GM12872 (cell line): Measurements from ENCODE around the gene KIAA0825.

ENCODE experiments used
- TF ChIP-seq, protein P1 (sequence below): IDR thresholded peaks from 3 replicates; pipeline ENCODE4 v1.5.1; 2011; ENCODE audit warnings: low read depth, mild to moderate bottlenecking, low read length, moderate library complexity; ENCODE audit not compliant: insufficient read depth

The KIAA0825 gene

DNA sequence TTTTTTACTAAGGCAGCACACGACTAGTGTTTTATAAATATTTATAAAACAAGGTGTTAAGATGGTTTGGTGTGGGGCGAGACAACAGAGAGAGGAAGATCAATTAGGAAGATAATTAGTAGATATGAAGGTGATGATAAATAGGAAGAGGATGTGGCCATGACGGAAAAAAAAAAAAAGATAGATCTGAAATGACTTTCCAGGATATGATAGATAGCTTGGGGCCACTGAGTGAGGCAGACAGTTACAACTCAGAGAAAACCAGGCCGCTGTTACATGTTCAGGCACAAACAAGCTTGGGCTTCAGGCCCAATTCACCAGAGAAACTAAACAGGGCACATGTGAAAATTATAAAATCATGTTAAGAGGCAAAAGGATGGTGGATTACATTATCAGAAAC lies 43.2 kb downstream of the KIAA0825 start:
- TF ChIP-seq, protein P1, sequence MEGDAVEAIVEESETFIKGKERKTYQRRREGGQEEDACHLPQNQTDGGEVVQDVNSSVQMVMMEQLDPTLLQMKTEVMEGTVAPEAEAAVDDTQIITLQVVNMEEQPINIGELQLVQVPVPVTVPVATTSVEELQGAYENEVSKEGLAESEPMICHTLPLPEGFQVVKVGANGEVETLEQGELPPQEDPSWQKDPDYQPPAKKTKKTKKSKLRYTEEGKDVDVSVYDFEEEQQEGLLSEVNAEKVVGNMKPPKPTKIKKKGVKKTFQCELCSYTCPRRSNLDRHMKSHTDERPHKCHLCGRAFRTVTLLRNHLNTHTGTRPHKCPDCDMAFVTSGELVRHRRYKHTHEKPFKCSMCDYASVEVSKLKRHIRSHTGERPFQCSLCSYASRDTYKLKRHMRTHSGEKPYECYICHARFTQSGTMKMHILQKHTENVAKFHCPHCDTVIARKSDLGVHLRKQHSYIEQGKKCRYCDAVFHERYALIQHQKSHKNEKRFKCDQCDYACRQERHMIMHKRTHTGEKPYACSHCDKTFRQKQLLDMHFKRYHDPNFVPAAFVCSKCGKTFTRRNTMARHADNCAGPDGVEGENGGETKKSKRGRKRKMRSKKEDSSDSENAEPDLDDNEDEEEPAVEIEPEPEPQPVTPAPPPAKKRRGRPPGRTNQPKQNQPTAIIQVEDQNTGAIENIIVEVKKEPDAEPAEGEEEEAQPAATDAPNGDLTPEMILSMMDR: no peak

DNA sequence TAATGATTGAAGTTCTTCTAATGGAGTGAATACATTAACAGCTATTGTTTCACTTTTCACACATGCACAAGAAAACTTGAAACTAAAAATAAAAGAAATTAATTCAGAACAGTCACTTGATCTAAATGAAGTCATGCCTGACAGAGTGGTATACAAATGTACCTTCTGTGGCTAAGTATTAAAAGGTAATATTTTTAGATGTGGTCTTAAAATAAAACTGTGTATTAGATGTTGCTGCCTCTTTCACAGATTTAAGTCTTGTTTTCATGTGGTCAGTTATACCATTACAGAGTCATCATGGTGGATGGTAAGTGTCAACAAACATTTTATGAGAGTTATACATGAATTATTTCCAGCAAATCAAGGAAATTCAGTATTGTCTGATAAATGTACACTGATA lies 47.0 kb downstream of the KIAA0825 start:
- TF ChIP-seq, protein P1: no peak

DNA sequence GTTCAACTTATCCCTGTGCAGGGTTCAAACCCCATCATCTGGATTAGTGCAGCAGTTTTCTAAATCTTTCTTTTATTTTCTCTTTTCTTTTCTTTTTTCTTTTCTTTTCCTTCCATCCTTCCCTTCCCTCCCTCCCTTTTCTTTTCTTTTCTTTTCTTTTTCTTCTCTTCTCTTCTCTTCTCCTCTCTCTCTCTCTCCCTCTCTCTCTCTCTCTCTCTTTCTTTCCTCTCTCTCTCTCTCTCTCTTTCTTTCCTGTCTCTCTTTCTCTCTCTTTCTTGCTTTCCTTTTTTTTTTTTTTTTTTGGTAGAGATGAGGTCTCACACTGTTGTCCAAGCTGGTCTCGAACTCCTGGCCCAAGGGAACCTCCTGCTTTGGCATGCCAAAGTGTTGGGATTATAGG lies 53.6 kb downstream of the KIAA0825 start:
- TF ChIP-seq, protein P1: no peak

DNA sequence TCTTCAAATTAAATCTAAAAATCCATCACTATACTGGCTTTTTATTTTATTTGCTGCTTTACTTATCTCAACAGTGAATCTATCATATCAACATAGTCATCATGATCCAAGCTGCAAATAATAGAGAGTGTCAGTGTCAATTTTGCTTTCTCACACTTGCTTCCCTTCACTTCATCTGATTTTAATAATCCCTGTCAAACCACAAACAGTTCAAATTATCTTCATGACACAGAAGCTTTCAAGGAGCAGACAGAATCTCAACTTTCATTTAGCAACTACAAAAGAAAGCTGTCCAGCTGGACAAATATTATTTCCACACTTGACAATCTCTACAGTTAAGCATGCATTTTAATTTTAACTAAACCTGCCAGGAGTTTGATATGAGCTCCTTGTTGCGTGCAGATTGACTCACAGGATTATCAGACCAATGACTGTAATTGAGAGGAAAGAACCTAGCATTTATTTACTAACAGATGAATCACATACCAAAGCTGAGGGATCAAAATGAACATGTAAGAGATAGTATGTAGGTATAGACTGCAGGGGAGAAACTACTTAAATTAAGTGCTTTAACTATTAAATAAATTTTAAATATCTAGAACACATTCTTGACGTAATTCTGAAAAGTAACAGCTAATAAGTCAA lies 56.0 kb downstream of the KIAA0825 start:
- TF ChIP-seq, protein P1: no peak

DNA sequence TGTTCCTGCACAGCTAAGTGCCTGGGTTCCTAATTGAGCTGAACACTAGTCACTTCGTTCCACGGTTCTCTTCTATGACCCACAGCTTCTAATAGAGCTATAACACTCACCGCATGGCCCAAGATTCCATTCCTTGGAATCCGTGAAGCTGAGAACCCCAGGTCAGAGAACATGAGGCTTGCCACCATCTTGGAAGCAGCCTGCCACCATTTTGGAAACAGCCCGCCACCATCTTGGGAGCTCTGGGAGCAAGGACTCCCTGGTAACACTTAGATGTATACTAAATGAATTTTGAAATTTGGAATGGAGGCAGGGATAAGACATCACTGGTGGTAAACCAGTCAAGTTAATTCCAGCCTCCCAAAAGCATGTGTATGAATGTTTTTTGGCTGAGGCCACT lies 60.4 kb downstream of the KIAA0825 start:
- TF ChIP-seq, protein P1: no peak

DNA sequence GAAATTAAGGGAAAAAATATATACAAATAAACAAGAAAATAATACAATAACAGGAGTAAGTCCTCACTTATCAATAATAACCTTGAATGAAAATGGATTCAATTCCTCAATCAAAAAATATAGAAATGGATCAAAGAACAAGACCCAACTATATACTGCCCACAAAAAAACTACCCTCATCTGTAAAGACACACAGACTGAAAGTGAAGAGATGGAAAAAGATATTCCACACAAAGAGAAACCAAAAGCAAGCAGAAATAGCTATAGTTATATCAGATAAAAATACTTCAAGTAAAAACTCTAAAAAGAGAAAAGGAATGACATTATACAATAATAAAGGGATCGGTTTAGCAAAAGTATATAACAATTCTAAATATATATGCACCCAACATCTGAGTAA lies 66.5 kb downstream of the KIAA0825 start:
- TF ChIP-seq, protein P1: no peak

DNA sequence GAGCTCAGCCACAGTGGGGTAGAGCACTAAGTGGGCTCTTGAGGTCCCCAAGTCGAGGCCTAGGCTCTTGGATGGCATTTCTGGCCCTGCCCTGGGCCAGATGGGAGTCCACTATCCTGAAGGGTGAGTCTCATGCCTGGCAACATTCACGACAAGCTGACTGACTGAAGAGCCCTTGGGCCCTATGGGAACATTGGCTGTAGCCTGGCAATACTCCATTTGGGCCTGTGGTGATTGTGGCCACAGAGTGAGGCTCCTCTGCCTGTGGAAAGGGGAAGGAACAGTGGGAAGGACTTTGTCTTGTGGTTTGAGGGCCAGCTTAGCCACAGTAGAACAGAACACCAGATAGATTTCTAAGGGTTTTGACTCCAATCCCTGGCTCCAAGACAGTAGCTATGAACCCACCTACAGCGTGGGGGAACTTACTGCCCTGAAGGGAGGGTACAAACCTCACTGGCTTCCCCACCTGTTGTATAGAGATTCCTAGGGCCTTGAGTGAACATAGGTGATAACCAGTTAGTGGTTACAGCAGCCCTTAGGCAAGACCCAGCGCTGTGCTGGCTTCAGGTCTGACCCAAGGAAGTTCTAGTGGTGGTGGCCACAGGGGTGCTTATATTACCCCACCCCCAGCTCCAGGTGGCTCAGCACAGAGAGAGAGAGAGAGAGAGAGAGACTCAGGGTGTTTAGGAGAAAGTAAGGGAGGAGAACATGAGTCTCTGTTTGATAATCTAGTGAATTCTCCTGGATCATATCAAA lies 72.4 kb downstream of the KIAA0825 start:
- TF ChIP-seq, protein P1: no peak
